H1 (cell line): ENCODE data around the gene NRXN3. TPM values are rescaled to one million over a fixed set of nuclear protein-coding genes. Genes with fewer than 3 reads are reported as not detected.

Source experiments
- ASH2L ChIP-seq: fragments of 200-600, 300-600 bp; sonication (generic); IDR thresholded peaks from one replicate; pipeline ENCODE4 v1.7.1; 2017; ENCODE audit warnings: low read length
- CHD7 ChIP-seq: fragments of 300-600 bp; sonication (generic); IDR thresholded peaks from 2 replicates; pipeline ENCODE4 v1.7.1; 2012; ENCODE audit warnings: low read length, moderate library complexity, mild to moderate bottlenecking, inconsistent platforms; ENCODE audit not compliant: insufficient replicate concordance
- CTCF ChIP-seq, 3 experiments: IDR thresholded peaks; 1 replicate in 2 of 3; 2 replicates in 1 of 3; pipeline versions ENCODE4 v1.5.1 to v1.6.1; 2011; ENCODE audit warnings: low read length in 3 of 3, mild to moderate bottlenecking in 3 of 3, inconsistent platforms in 2 of 3, low read depth in 1 of 3, moderate library complexity in 1 of 3; ENCODE audit not compliant: insufficient read depth in 1 of 3; ENCODE audit errors: control extremely low read depth in 1 of 3
- JUND ChIP-seq: IDR thresholded peaks from 2 replicates; pipeline ENCODE4 v1.6.1; 2011; ENCODE audit warnings: mild to moderate bottlenecking, improper control_type of control experiment, low read length
- POU5F1 ChIP-seq: IDR thresholded peaks from 2 replicates; pipeline ENCODE4 v1.6.1; 2011; ENCODE audit warnings: low read depth, mild to moderate bottlenecking, low read length, moderate library complexity
- SAP30 ChIP-seq: fragments of 300-600 bp; sonication (generic); IDR thresholded peaks from 2 replicates; pipeline ENCODE4 v1.7.1; 2012; ENCODE audit warnings: low read length, moderate library complexity, mild to moderate bottlenecking, inconsistent platforms; ENCODE audit not compliant: insufficient read depth, insufficient replicate concordance
- polyA plus RNA-seq, 7 experiments: library from polyadenylated mRNA; depleted of rRNA in 3 of 7; stranded (reverse) in 5 of 7; unstranded in 2 of 7; fragments of >200 nt in 5 of 7; fragments of 200-250 nt in 2 of 7; gene quantifications; 1 replicate in 5 of 7; 2 replicates in 1 of 7; 4 replicates in 1 of 7; pipeline versions ENCODE4 v1.2.1 to v1.2.3, GENCODE V29; 2011 to 2013; ENCODE audit warnings: missing spikeins in 2 of 7, mixed read lengths in 2 of 7
- total RNA-seq: library from RNA; stranded (reverse); fragmentation: NEBNext Ultra II Directional; extraction: Animal tissue kit (Norgen Biotek cat#: 25700); gene quantifications from 2 replicates; pipeline ENCODE4 v1.2.1, GENCODE V29; 2021
- TF ChIP-seq, protein P1 (sequence below): IDR thresholded peaks from 2 replicates; pipeline ENCODE4 v1.6.1; 2012; ENCODE audit warnings: low read length, inconsistent platforms

The NRXN3 gene
- total and polyA plus RNA-seq, 2 of the 8 experiments (the other 6 are each of a cell fraction or from before 2014, with no cell fraction given): 2.6 to 4.1 TPM

DNA sequence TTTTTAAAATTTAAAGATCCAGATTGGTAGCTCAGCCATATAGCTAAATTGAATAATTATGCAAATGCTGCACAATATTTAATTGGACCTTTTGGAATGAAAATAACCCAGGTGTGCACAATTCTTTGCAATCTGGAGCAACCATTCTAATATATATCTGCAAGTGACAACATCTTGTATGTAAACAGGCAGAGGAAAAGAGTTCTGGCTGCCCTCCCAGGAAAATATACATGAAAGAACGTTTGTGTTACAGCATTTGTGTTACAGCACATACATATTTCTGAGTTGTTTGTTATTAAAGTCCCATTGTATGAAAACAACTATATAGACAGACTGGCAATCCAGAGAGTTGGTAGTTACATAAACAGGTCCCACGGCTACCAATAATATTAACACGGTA, 1663.6 kb downstream of the NRXN3 start (continued):
- no peak for TF ChIP-seq CHD7
- no peak for TF ChIP-seq POU5F1
- no peak for TF ChIP-seq CTCF (IDR thresholded peaks at IDR 0.05; ENCODE audit: control extremely low read depth in 1 of 3, insufficient read depth in 1 of 3, low read depth in 1 of 3, low read length in 3 of 3)
- no peak for TF ChIP-seq SAP30
- TF ChIP-seq ASH2L: no peak
- TF ChIP-seq, protein P1, sequence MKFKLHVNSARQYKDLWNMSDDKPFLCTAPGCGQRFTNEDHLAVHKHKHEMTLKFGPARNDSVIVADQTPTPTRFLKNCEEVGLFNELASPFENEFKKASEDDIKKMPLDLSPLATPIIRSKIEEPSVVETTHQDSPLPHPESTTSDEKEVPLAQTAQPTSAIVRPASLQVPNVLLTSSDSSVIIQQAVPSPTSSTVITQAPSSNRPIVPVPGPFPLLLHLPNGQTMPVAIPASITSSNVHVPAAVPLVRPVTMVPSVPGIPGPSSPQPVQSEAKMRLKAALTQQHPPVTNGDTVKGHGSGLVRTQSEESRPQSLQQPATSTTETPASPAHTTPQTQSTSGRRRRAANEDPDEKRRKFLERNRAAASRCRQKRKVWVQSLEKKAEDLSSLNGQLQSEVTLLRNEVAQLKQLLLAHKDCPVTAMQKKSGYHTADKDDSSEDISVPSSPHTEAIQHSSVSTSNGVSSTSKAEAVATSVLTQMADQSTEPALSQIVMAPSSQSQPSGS: no peak
- no peak for TF ChIP-seq JUND
